HG03460 (cell line): ENCODE results near the gene SLC25A53.
A peak's percentile ranks its signal among the peaks of the same experiment; 100 is the strongest.
"Not testable (repeated sequence)": the region's sequence is repeated elsewhere in the genome, so short reads cannot be mapped to it uniquely, and the experiment has no call there.

Experiments
- ATAC-seq: cut with Tn5 transposase; IDR thresholded peaks from one replicate; pipeline ENCODE4 v1.9.1; 2021; ENCODE audit not compliant: unreplicated experiment

SLC25A53 gene

GRCh38 chrX:104134583-104135261 is 22.1 kb downstream of the SLC25A53 start:
- no peak for ATAC-seq

GRCh38 chrX:104130808-104131207 is 26.0 kb downstream of the SLC25A53 start:
- no peak for ATAC-seq

DNA sequence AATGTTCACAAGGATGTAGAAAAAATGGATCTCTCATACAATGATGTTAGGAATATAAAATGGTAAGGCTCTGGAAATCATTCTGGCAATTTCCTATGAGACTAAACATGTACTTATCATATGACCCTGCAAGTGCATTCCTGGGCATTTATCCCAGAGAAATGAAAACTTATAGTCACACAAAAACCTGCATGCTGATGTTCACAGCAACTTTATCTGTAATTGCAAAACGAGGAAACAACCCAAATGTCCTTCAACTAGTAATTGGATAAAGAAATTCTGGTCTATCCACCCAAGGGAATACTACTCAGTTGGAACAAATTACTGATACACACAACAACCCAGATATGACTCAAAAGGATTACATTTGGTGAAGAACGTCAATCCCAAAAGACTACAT is 30.0 kb downstream of the SLC25A53 start:
- ATAC-seq, result no peak

DNA sequence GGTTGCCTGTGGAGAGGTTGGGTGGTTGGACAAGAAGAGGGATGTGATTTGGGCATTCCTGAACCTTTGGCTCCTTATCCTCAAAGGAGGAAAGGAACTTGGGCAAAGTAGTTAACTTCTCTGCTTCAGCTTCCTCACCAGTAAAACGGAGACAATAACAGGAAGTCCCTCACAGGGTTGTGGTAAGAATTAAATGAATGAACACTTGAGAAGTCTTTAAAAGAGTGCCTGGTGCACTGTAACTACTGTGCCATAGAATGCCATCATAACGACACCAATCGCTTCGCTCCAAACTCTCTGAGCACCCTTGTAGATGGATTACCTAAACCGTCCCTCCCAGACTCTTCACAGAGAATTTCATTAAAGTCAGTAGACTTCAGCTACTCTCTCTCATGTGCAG is 34.0 kb downstream of the SLC25A53 start:
- peak; percentile 63 for ATAC-seq

- ATAC-seq, result no peak
Observed at GRCh38 chrX:104118765-104119164, 38.0 kb downstream of the SLC25A53 start.

- no peak for ATAC-seq
Observed at GRCh38 chrX:104117759-104118158, 39.0 kb downstream of the SLC25A53 start.

DNA sequence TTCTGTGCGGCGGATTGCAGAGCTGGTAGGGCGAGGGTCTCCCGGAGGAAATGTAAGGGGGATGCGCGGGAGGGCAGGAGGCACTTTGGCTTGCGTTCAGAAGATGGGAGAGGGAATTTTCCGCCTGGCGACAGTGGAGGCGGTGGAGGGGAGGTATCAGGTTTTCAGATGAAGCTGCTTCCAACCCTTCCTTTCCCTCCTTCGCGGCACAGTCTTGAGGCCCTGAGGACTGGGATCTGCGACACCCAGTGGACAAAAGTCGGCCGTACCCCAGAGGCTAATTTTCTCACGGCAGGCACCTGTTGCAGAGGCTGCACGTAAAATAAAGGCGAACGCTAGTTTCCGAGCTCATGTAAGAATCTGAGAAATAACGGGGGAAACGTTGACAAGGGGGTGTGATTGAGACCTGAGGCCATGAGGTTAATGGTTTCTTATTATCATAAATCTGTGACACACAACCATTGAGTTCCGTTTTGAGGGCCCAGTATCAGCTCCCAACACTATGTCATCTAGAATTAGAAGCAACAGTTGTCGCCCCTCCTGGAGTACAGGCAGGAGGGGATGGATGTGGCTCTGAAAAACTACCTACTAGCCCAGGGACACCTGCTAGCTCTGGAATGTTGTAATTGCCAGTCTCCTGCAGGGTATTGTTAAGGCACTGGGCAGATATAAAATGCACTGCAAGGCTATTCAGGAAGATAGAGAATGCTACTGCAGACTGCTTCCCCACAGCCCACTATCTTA is 43.4 kb downstream of the SLC25A53 start:
- peak; percentile 45 for ATAC-seq

- ATAC-seq, result peak; percentile 78
Observed at GRCh38 chrX:104112326-104112951, 44.4 kb downstream of the SLC25A53 start, which contains the start of gene ZCCHC18. TSS of gene ZCCHC18 (plus strand) at chrX:104112523. CDS start at chrX:104114112, 1,589 bp downstream.

GRCh38 chrX:104110491-104111240 is 46.1 kb downstream of the SLC25A53 start:
- peak; percentile 36 for ATAC-seq

- no peak for ATAC-seq
Observed at GRCh38 chrX:104108955-104109354, 47.9 kb downstream of the SLC25A53 start.

DNA sequence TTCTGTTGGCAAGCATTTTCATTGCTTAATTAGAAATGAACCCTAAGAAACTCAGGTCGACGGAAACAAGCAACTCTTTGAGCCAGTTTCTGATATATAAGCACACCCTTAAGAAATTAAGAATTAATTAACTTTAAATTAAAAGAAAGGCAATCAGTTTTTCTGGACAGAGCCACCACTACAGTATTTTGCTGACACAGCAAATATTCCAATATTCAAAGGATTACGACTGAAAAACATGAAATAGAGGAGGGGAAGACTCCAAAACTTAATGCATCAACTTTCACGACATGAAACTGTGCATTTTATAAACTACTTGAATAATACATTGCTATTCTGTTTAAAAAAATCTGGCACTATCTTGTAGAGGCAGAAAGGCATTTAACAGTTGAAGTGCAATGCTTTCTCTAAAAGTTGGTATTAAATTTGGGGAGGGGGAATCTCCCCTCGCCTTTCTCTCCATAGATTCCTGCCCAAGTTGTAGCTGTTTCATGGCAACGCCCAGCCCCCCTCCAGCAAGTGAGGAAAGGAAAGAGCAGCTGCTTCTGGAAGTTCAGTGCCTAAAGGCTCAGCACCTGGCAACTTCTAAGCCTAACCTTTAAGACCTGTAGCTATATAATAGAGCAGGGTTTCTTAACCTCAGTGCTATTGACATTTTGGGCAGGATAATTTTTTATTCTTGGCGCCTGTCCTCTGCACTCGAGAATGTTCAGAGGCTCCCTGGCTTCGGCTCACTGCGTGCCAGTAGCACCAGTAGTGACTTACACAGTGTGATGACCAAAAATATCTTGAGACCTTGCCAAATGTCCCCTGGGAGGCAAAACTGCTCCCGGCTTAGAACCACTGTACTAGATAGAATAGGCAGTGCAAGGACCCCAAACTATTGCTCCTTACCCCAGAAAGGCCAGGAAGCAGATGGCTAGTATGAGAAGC is 51.2 kb downstream of the SLC25A53 start:
- ATAC-seq, result no peak

DNA sequence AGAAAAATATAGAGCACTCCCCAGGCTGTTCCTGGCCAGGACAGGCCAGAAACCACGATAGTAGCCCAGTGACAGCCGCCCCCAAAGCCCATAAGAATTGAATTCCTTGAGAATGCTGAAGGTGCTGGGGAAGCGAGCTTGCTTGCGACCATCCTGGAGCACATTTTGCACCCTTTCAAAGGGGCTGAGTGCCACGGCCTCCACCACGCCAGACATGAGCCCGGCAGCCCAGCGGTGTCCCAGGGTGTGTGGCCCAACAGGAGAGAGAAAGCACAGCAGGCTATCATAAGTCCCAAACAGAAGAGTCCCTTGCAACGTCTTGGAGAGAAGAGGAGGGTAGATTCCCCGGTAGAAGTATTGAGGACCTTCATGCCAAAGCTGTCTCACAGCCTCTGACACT is 52.1 kb downstream of the SLC25A53 start:
- no peak for ATAC-seq

DNA sequence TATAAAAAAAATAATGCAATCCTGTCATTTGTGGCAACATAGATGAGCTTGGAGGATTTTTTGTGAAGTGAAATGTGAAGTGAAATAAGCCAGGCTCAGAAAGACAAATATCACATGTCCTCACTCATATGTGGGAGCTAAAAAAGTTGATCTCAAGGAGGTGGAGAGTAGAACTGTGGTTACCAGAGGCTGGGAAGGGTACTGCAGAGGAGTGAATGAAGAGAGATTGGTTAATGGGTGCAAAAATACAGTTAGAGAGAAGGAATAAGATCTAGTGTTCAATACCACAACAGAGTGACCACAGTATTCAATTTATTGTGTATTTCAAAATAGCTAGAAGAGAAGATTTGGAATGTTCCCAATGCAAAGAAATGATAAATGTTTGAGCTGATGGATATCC is 57.9 kb downstream of the SLC25A53 start:
- no peak for ATAC-seq

DNA sequence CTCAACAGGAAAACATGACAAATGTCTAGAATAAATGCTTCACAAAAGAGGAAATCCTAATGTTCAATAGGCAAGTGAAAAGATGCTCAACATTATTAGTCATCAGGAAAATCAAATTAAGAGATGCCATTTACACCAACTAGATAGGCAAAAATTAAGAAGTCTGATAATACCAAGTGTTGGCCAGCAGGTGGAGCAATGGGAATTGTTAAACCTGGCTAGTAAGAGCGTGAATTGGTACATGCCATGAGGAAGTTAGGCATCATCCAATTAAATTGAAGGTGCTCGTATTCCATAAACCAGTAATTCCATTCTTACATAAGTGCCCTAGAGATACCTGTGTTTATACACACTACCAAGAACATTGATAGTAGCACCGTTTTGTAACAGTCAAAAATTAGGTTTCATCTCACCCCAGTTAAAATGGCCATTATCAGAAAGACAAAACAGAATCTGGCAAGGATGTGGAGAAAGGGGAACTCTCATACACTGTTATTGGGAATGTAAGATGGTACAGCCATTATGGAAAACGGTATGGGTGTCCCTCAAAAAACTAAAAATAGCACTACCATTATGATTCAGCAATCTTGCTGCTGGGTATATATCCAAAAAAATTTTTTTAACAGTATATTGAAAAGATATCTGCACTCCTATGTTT is 58.5 kb downstream of the SLC25A53 start:
- no peak for ATAC-seq

DNA sequence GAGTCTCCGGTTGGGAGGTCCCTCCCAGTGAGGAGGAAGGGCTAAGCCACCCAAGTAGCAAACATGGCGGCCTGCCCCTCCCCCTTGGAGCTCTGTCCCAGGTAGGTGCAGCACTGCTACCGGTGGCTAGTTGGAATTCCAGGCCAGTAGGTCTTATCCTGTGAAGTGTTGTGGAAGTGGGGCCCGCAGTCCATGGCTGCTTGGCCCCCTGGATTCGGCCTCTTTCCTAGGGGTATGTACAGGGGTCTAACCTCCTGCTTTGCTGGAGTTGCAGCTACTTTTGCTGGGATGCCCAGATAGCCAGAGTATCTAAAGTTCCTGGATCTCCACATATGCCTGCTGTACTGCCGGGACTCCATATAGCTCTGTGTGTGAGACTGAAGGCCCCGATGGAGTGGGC is 70.9 kb downstream of the SLC25A53 start:
- no peak for ATAC-seq

DNA sequence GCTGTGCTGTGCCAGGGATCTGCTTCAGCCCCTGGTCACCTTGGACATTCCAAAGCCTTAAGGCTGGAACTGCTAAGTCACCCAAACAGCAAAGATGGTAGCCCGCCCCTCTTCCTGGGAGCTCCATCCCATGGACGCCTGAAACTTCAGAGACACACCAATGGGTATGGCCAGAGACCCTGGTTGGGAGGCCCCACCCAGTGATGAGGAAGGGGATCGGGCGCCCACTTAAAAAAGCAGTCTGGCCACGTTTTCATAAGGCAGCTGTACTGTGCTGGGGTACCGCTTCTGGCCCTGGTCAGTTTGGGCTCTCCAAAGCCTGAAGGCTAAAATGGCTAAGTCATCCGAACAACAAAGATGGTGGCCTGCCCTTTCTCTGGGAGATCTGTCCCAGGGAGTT is 71.3 kb downstream of the SLC25A53 start:
- ATAC-seq, result no peak

GRCh38 chrX:104084534-104085277 is 72.1 kb downstream of the SLC25A53 start:
- ATAC-seq, result no peak

- ATAC-seq, result no peak
Observed at GRCh38 chrX:104084063-104084462, 72.7 kb downstream of the SLC25A53 start.

- not testable (repeated sequence) for ATAC-seq
Observed at GRCh38 chrX:104077854-104078253, 79.0 kb downstream of the SLC25A53 start.
